H1 (cell line): Measurements from ENCODE around the gene RNASEH2C. TPM values are rescaled to one million over a fixed set of nuclear protein-coding genes. Genes with fewer than 3 reads are reported as not detected.
A peak's percentile ranks its signal among the peaks of the same experiment; 100 is the strongest.

Experiments used
- CTCF ChIA-PET: fragments of 300-600 bp; sonication (Branson Sonifier 250); formaldehyde crosslinking; loops from one replicate; lab custom pipeline; 2021; ENCODE audit not compliant: partially characterized antibody; lab: Charles Lee
- POLR2A ChIA-PET: fragments of 300-600 bp; sonication (Branson Sonifier 250); formaldehyde crosslinking; loops from one replicate; lab custom pipeline; 2021; ENCODE audit warnings: inconsistent platforms; ENCODE audit not compliant: partially characterized antibody; lab: Charles Lee
- DNase-seq, 2 experiments: peaks; one replicate each; pipeline versions ENCODE4 v3.0.0 to v3.0.0-alpha.2; 2010 to 2022; ENCODE audit warnings: low spot score in 2 of 2, low read depth in 1 of 2, mixed read lengths in 1 of 2
- FAIRE-seq: peaks from 2 replicates; lab custom pipeline; 2011; peaks lifted over from hg19 to GRCh38; lab: Jason Lieb, UNC
- H2AFZ ChIP-seq: 2 replicates; pipeline ENCODE4 v1.8.1; 2012; ENCODE audit warnings: low read length, inconsistent platforms
- H2AK5ac ChIP-seq: 2 replicates; pipeline ENCODE4 v1.6.1; 2013; ENCODE audit warnings: low read depth, low read length
- H2BK120ac ChIP-seq: replicated peaks from 2 replicates; pipeline ENCODE3; 2013; ENCODE audit warnings: low read depth, low read length, inconsistent platforms
- H2BK12ac ChIP-seq: 2 replicates; pipeline ENCODE4 v1.6.1; 2013; ENCODE audit warnings: low read depth, low read length
- H2BK15ac ChIP-seq: 2 replicates; pipeline ENCODE4 v1.6.1; 2013; ENCODE audit warnings: low read length
- H2BK20ac ChIP-seq: 2 replicates; pipeline ENCODE4 v1.6.1; 2013; ENCODE audit warnings: low read length
- H2BK5ac ChIP-seq: 2 replicates; pipeline ENCODE4 v1.6.1; 2013; ENCODE audit warnings: low read depth, low read length
- H3K14ac ChIP-seq: 2 replicates; pipeline ENCODE4 v1.6.1; 2013; ENCODE audit warnings: inconsistent platforms; ENCODE audit not compliant: insufficient read length
- H3K18ac ChIP-seq: 2 replicates; pipeline ENCODE4 v1.6.1; 2013; ENCODE audit warnings: low read length; ENCODE audit errors: extremely low read depth
- H3K23ac ChIP-seq: 2 replicates; pipeline ENCODE4 v1.6.1; 2013; ENCODE audit warnings: inconsistent platforms; ENCODE audit not compliant: insufficient read length
- H3K23me2 ChIP-seq: 2 replicates; pipeline ENCODE4 v1.6.1; 2013; ENCODE audit warnings: low read depth, low read length
- H3K27ac ChIP-seq: 2 replicates; pipeline ENCODE4 v1.6.1; 2011; ENCODE audit warnings: low read depth, low read length, inconsistent platforms
- H3K27me3 ChIP-seq, 4 experiments: replicated peaks in 1 of 4; 1 replicate in 1 of 4; 2 replicates in 3 of 4; pipeline versions ENCODE4 v1.6.1 to v1.8.1; 2011 to 2013; ENCODE audit warnings: low read length in 3 of 4, mild to moderate bottlenecking in 3 of 4, inconsistent platforms in 2 of 4, mixed read lengths in 2 of 4, moderate library complexity in 1 of 4; ENCODE audit not compliant: control insufficient read depth in 3 of 4, insufficient read depth in 3 of 4; ENCODE audit errors: extremely low read depth in 1 of 4
- H3K36me3 ChIP-seq, 4 experiments: 2 replicates each; pipeline versions ENCODE4 v1.6.1 to v1.8.1; 2011 to 2013; ENCODE audit warnings: mild to moderate bottlenecking in 4 of 4, low read length in 3 of 4, moderate library complexity in 2 of 4, control low read depth in 1 of 4, inconsistent platforms in 1 of 4; ENCODE audit not compliant: insufficient read depth in 4 of 4, control insufficient read depth in 2 of 4
- H3K4ac ChIP-seq: replicated peaks from 2 replicates; pipeline ENCODE3; 2013; ENCODE audit warnings: low read length, low read depth, mixed read lengths, inconsistent platforms; ENCODE audit not compliant: insufficient read length
- H3K4me1 ChIP-seq, 4 experiments: replicated peaks in 1 of 4; 1 replicate in 1 of 4; 2 replicates in 3 of 4; pipeline versions ENCODE4 v1.6.1 to v1.8.1; 2011 to 2013; ENCODE audit warnings: low read length in 3 of 4, inconsistent platforms in 2 of 4, mixed read lengths in 1 of 4; ENCODE audit not compliant: insufficient read depth in 4 of 4, control insufficient read depth in 3 of 4
- H3K4me2 ChIP-seq, 2 experiments: 2 replicates each; pipeline versions ENCODE4 v1.6.1 to v1.8.1; 2011 to 2013; ENCODE audit warnings: low read depth in 2 of 2, low read length in 2 of 2, control low read depth in 1 of 2, inconsistent platforms in 1 of 2, mild to moderate bottlenecking in 1 of 2; ENCODE audit not compliant: insufficient read depth in 1 of 2
- H3K4me3 ChIP-seq, 4 experiments: fragments of 200-600, 300-600 bp in 1 of 4; sonication (generic), shearing (Covaris generic), sonication (Bioruptor Twin) in 1 of 4; 2 replicates each; pipeline versions ENCODE4 v1.5.1 to v1.8.1; 2011 to 2016; ENCODE audit warnings: low read length in 4 of 4, low read depth in 3 of 4, control low read depth in 2 of 4, inconsistent platforms in 2 of 4, mild to moderate bottlenecking in 2 of 4, mixed read lengths in 1 of 4, moderate library complexity in 1 of 4; ENCODE audit not compliant: insufficient read depth in 2 of 4; ENCODE audit errors: extremely low read depth in 1 of 4
- H3K56ac ChIP-seq: replicated peaks from 2 replicates; pipeline ENCODE3; 2013; ENCODE audit warnings: low read depth, mild to moderate bottlenecking, mixed read lengths, low read length, inconsistent platforms; ENCODE audit not compliant: insufficient read length
- H3K79me1 ChIP-seq: 2 replicates; pipeline ENCODE4 v1.6.1; 2013; ENCODE audit warnings: low read depth, low read length, control low read depth
- H3K79me2 ChIP-seq, 2 experiments: 2 replicates each; pipeline versions ENCODE4 v1.6.1 to v1.8.1; 2012 to 2013; ENCODE audit warnings: low read length in 2 of 2, mild to moderate bottlenecking in 2 of 2, inconsistent platforms in 1 of 2; ENCODE audit not compliant: insufficient read depth in 2 of 2, control insufficient read depth in 1 of 2
- H3K9ac ChIP-seq, 4 experiments: replicated peaks in 1 of 4; 1 replicate in 1 of 4; 2 replicates in 3 of 4; pipeline versions ENCODE4 v1.6.1 to v1.8.1; 2011 to 2013; ENCODE audit warnings: low read depth in 3 of 4, low read length in 3 of 4, control low read depth in 2 of 4, mild to moderate bottlenecking in 2 of 4, moderate library complexity in 2 of 4, inconsistent platforms in 1 of 4; ENCODE audit errors: extremely low read depth in 1 of 4
- H3K9me3 ChIP-seq, 2 experiments: 2 replicates each; pipeline versions ENCODE4 v1.6.1 to v1.8.1; 2012 to 2013; ENCODE audit warnings: mild to moderate bottlenecking in 2 of 2, moderate library complexity in 2 of 2, control low read depth in 1 of 2, inconsistent platforms in 1 of 2, low read depth in 1 of 2, low read length in 1 of 2, mixed read lengths in 1 of 2; ENCODE audit not compliant: insufficient read depth in 2 of 2
- H4K20me1 ChIP-seq, 2 experiments: replicated peaks in 1 of 2; 2 replicates each; pipeline versions ENCODE3 to v1.8.1; 2011 to 2013; ENCODE audit warnings: inconsistent platforms in 2 of 2, low read length in 2 of 2, mild to moderate bottlenecking in 1 of 2; ENCODE audit not compliant: insufficient read depth in 2 of 2, control insufficient read depth in 1 of 2
- H4K5ac ChIP-seq: 2 replicates; pipeline ENCODE4 v1.6.1; 2013; ENCODE audit warnings: low read length, low read depth, mixed read lengths, inconsistent platforms; ENCODE audit not compliant: insufficient read length
- H4K8ac ChIP-seq: 2 replicates; pipeline ENCODE4 v1.8.0; 2013; ENCODE audit warnings: mild to moderate bottlenecking, moderate library complexity, low read length, inconsistent platforms; ENCODE audit not compliant: insufficient read depth; ENCODE audit errors: extremely low read depth
- H4K91ac ChIP-seq: replicated peaks from 2 replicates; pipeline ENCODE3; 2013; ENCODE audit warnings: low read length, mixed read lengths, inconsistent platforms; ENCODE audit not compliant: insufficient read length
- ATF3 ChIP-seq: IDR thresholded peaks from 2 replicates; pipeline ENCODE4 v1.6.1; 2011; ENCODE audit warnings: low read depth, mild to moderate bottlenecking, low read length; ENCODE audit not compliant: insufficient read depth
- CREB1 ChIP-seq: IDR thresholded peaks from 2 replicates; pipeline ENCODE4 v1.6.1; 2012; ENCODE audit warnings: inconsistent platforms
- EZH2 ChIP-seq: fragments of 200-600 bp; sonication (generic); IDR thresholded peaks from 2 replicates; pipeline ENCODE4 v1.7.1; 2012; ENCODE audit warnings: low read depth, mild to moderate bottlenecking, moderate library complexity, low read length, inconsistent platforms; ENCODE audit not compliant: severe bottlenecking
- HDAC2 ChIP-seq, 2 experiments: fragments of 300-600 bp in 1 of 2; sonication (generic) in 1 of 2; IDR thresholded peaks; 2 replicates each; pipeline ENCODE4 v1.6.1; 2011 to 2012; ENCODE audit warnings: low read depth in 2 of 2, low read length in 2 of 2, mild to moderate bottlenecking in 2 of 2, moderate library complexity in 2 of 2, borderline replicate concordance in 1 of 2, inconsistent platforms in 1 of 2
- RAD21 ChIP-seq, 2 experiments: IDR thresholded peaks in 1 of 2; conservative IDR thresholded peaks in 1 of 2; 2 replicates each; pipeline ENCODE4 v1.6.1; 2011; ENCODE audit warnings: low read depth in 2 of 2, low read length in 2 of 2, improper control_type of control experiment in 1 of 2, inconsistent platforms in 1 of 2, mild to moderate bottlenecking in 1 of 2, moderate library complexity in 1 of 2
- RFX5 ChIP-seq: IDR thresholded peaks from 2 replicates; pipeline ENCODE4 v1.6.1; 2011; ENCODE audit warnings: low read depth, low read length, improper control_type of control experiment, borderline replicate concordance
- SP2 ChIP-seq: IDR thresholded peaks from 2 replicates; pipeline ENCODE4 v1.6.1; 2012; ENCODE audit warnings: mild to moderate bottlenecking, low read length, inconsistent platforms
- USF2 ChIP-seq: IDR thresholded peaks from 2 replicates; pipeline ENCODE4 v1.6.1; 2011; ENCODE audit warnings: low read length, improper control_type of control experiment
- YY1 ChIP-seq: IDR thresholded peaks from 2 replicates; pipeline ENCODE4 v1.6.1; 2011; ENCODE audit warnings: low read depth, mild to moderate bottlenecking, low read length
- polyA plus RNA-seq, 7 experiments: library from polyadenylated mRNA; depleted of rRNA in 3 of 7; stranded (reverse) in 5 of 7; unstranded in 2 of 7; fragments of >200 nt in 5 of 7; fragments of 200-250 nt in 2 of 7; gene quantifications; 1 replicate in 5 of 7; 2 replicates in 1 of 7; 4 replicates in 1 of 7; pipeline versions ENCODE4 v1.2.1 to v1.2.3, GENCODE V29; 2011 to 2013; ENCODE audit warnings: missing spikeins in 2 of 7, mixed read lengths in 2 of 7
- total RNA-seq: library from RNA; stranded (reverse); fragmentation: NEBNext Ultra II Directional; extraction: Animal tissue kit (Norgen Biotek cat#: 25700); gene quantifications from 2 replicates; pipeline ENCODE4 v1.2.1, GENCODE V29; 2021

Gene RNASEH2C
- total and polyA plus RNA-seq, 2 of the 8 experiments (the other 6 are each of a cell fraction or from before 2014, with no cell fraction given) = 40.2 to 60.3 TPM

GRCh38 chr11:65672180-65672860 is 48.3 kb downstream of the RNASEH2C start:
- H3K36me3 ChIP-seq = no peaks in the 10 kb centered on the region
- no peak overlapping the region for H2BK20ac ChIP-seq
- no peak overlapping the region for H3K4me3 ChIP-seq
- no peak overlapping the region for H4K91ac ChIP-seq
- H3K9me3 ChIP-seq = no peaks in the 10 kb centered on the region
- H3K4me2 ChIP-seq = no peak overlapping the region
- no peak overlapping the region for H2AK5ac ChIP-seq
- H3K27me3 ChIP-seq = no peaks in the 10 kb centered on the region
- H2BK15ac ChIP-seq = no peak overlapping the region
- H3K23ac ChIP-seq = no peak overlapping the region
- H3K4me1 ChIP-seq = no peaks in the 10 kb centered on the region
- no peak overlapping the region for H4K5ac ChIP-seq
- FAIRE-seq (no peak), DNase-seq (no peak)
- H3K56ac ChIP-seq = peak overlapping the region; percentile 46
- no peak overlapping the region for H3K18ac ChIP-seq
- H4K20me1 ChIP-seq = no peaks in the 10 kb centered on the region
- H3K4ac ChIP-seq = no peak overlapping the region
- H3K23me2 ChIP-seq = no peaks in the 10 kb centered on the region
- H3K14ac ChIP-seq = no peak overlapping the region
- no peak overlapping the region for H3K9ac ChIP-seq
- H2BK12ac ChIP-seq = no peak overlapping the region
- no peaks in the 10 kb centered on the region for H3K79me1 ChIP-seq
- no peak overlapping the region for H2BK5ac ChIP-seq
- CTCF ChIA-PET = interaction anchor here (1.2 to 1.9 kb wide), 2 partner anchors 9 to 46 kb away, joined by 3 to 5 read pairs; no protein-coding TSS in a partner anchor
- no peak overlapping the region for H4K8ac ChIP-seq
- no peaks in the 10 kb centered on the region for H3K79me2 ChIP-seq
- POLR2A ChIA-PET = no interaction called here
- no peak overlapping the region for H2AFZ ChIP-seq
- TF ChIP-seq RAD21 (IDR thresholded peaks at IDR 0.05 in 1 of 2, conservative IDR thresholded peaks at IDR 0.05 in 1 of 2; ENCODE audit: low read depth in 2 of 2, low read length in 2 of 2) = no peak
- TF ChIP-seq ATF3 = no peak
- TF ChIP-seq SP2 = no peak
- no peak for TF ChIP-seq USF2
- no peak for TF ChIP-seq CREB1
- TF ChIP-seq HDAC2 (IDR thresholded peaks at IDR 0.05; ENCODE audit: borderline replicate concordance in 1 of 2, low read depth in 2 of 2, low read length in 2 of 2) = no peak
- no peak for TF ChIP-seq RFX5
- no peak for TF ChIP-seq EZH2
- TF ChIP-seq YY1 = no peak
- no peak overlapping the region for H2BK120ac ChIP-seq
- no peak overlapping the region for H3K27ac ChIP-seq
